Measurements from ENCODE around the gene OAT. TPM values are rescaled to one million over a fixed set of nuclear protein-coding genes. Genes with fewer than 3 reads are reported as not detected.

OAT gene
- total and polyA plus RNA-seq, 10 of the 15 experiments (the other 5 are each of a cell fraction or from before 2014, with no cell fraction given), result 1.2 to 9.8 (median 1.6) TPM

DNA sequence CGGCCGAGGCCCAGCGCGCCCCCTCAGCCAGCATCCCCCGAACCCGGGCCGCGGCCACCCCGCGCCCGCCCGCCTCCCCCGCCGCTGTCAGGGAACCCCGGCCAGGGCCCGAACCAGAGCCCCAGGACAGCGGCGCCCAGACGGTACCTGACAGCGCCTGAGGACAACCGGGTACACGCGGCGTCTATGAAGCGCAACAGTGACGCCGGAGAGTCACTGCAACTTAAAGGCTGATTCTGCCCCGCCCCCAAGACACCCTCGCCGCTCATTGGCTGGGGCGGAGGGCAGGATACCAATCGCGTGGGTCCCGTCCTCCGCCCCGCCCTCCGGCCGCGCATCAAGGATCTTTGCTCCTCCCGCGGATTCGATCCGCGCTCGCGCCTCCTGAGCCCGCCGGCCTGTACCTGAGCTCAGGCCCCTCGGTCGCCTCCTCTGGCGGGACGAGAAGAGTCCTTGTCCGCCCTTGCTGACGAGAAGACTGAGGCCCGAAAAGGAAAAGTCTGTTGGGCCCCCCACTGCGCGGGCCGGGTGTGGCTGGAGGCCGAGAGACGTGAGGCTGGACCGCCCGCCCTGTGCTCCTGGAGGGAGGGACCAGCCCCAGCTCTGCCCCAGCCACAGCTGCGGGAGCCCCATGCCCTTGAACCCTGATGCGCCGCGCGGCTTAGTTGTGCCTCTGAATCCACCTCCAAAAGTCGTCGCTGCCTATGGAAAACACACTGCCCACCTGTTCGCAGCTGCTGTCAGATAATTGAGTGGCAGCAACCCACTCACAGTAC is at the start of gene OAT (continued):
- TF ChIP-seq MYC (IDR thresholded peaks at IDR 0.05; ENCODE audit: insufficient read depth, insufficient read length, insufficient replicate concordance, low read length, severe bottlenecking) (no peak), NFYB (IDR thresholded peaks at IDR 0.05; ENCODE audit: insufficient read depth, low read depth, low read length) (peak; percentile 88), ZNF274 (IDR thresholded peaks at IDR 0.05; ENCODE audit: insufficient read depth, insufficient read length) (no peak), NRF1 (conservative IDR thresholded peaks at IDR 0.05; ENCODE audit: low read depth, low read length) (no peak), SREBF1 (IDR thresholded peaks at IDR 0.05; ENCODE audit: low read length) (no peak), NBN (IDR thresholded peaks at IDR 0.05) (no peak), POLR2AphosphoS2 (IDR thresholded peaks at IDR 0.05; ENCODE audit: low read depth, low read length) (no peak), NFYA (IDR thresholded peaks at IDR 0.05; ENCODE audit: borderline replicate concordance, low read depth, low read length) (no peak), MYB (IDR thresholded peaks at IDR 0.05; ENCODE audit: borderline replicate concordance, low read depth, low read length) (no peak), SUPT20H (IDR thresholded peaks at IDR 0.05; ENCODE audit: borderline replicate concordance, control insufficient read depth, low read depth, low read length) (no peak), RAD21 (IDR thresholded peaks at IDR 0.05; ENCODE audit: insufficient read depth, low read depth, low read length) (no peak), MTA3 (IDR thresholded peaks at IDR 0.05; ENCODE audit: borderline replicate concordance, low read length) (no peak), SIN3A (IDR thresholded peaks at IDR 0.05; ENCODE audit: low read depth, low read length) (no peak), SMARCA5 (IDR thresholded peaks at IDR 0.05) (no peak), SUZ12 (IDR thresholded peaks at IDR 0.05; ENCODE audit: unreplicated experiment) (no peak), TARDBP (IDR thresholded peaks at IDR 0.05; ENCODE audit: borderline replicate concordance) (no peak), EED (IDR thresholded peaks at IDR 0.05; ENCODE audit: low read depth) (no peak), CHD2 (IDR thresholded peaks at IDR 0.05; ENCODE audit: borderline replicate concordance, low read depth, low read length) (peak; percentile 63; the same call in 1 of the 2 replicates), POLR2AphosphoS5 (IDR thresholded peaks at IDR 0.05; ENCODE audit: low read length) (peak; percentile 89), HDAC2 (IDR thresholded peaks at IDR 0.05) (no peak), BACH1 (IDR thresholded peaks at IDR 0.05; ENCODE audit: borderline replicate concordance) (no peak)
- TF ChIP-seq, protein P1, sequence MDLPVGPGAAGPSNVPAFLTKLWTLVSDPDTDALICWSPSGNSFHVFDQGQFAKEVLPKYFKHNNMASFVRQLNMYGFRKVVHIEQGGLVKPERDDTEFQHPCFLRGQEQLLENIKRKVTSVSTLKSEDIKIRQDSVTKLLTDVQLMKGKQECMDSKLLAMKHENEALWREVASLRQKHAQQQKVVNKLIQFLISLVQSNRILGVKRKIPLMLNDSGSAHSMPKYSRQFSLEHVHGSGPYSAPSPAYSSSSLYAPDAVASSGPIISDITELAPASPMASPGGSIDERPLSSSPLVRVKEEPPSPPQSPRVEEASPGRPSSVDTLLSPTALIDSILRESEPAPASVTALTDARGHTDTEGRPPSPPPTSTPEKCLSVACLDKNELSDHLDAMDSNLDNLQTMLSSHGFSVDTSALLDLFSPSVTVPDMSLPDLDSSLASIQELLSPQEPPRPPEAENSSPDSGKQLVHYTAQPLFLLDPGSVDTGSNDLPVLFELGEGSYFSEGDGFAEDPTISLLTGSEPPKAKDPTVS (IDR thresholded peaks at IDR 0.05; ENCODE audit: low read depth, low read length), result no peak
- TF ChIP-seq, protein P2, sequence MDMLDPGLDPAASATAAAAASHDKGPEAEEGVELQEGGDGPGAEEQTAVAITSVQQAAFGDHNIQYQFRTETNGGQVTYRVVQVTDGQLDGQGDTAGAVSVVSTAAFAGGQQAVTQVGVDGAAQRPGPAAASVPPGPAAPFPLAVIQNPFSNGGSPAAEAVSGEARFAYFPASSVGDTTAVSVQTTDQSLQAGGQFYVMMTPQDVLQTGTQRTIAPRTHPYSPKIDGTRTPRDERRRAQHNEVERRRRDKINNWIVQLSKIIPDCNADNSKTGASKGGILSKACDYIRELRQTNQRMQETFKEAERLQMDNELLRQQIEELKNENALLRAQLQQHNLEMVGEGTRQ (IDR thresholded peaks at IDR 0.05; ENCODE audit: borderline replicate concordance, low read depth, low read length), result no peak
- TF ChIP-seq, protein P3, sequence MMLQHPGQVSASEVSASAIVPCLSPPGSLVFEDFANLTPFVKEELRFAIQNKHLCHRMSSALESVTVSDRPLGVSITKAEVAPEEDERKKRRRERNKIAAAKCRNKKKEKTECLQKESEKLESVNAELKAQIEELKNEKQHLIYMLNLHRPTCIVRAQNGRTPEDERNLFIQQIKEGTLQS (IDR thresholded peaks at IDR 0.05; ENCODE audit: borderline replicate concordance, extremely low read depth, low read depth, low read length), result no peak
- TF ChIP-seq, protein P4, sequence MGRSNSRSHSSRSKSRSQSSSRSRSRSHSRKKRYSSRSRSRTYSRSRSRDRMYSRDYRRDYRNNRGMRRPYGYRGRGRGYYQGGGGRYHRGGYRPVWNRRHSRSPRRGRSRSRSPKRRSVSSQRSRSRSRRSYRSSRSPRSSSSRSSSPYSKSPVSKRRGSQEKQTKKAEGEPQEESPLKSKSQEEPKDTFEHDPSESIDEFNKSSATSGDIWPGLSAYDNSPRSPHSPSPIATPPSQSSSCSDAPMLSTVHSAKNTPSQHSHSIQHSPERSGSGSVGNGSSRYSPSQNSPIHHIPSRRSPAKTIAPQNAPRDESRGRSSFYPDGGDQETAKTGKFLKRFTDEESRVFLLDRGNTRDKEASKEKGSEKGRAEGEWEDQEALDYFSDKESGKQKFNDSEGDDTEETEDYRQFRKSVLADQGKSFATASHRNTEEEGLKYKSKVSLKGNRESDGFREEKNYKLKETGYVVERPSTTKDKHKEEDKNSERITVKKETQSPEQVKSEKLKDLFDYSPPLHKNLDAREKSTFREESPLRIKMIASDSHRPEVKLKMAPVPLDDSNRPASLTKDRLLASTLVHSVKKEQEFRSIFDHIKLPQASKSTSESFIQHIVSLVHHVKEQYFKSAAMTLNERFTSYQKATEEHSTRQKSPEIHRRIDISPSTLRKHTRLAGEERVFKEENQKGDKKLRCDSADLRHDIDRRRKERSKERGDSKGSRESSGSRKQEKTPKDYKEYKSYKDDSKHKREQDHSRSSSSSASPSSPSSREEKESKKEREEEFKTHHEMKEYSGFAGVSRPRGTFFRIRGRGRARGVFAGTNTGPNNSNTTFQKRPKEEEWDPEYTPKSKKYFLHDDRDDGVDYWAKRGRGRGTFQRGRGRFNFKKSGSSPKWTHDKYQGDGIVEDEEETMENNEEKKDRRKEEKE (IDR thresholded peaks at IDR 0.05), result no peak
- TF ChIP-seq, protein P5, sequence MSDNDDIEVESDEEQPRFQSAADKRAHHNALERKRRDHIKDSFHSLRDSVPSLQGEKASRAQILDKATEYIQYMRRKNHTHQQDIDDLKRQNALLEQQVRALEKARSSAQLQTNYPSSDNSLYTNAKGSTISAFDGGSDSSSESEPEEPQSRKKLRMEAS (IDR thresholded peaks at IDR 0.05; ENCODE audit: low read depth, low read length), result peak; percentile 45; the same call in 1 of the 2 replicates

Data from GM12878 (cell line).